MM.1S (cell line): ENCODE results near the gene POLR1A.

ENCODE experiments used
- EZH2 ChIP-seq: fragments of 300-600 bp; sonication (generic); optimal IDR thresholded peaks from 2 replicates; pipeline ENCODE3; 2017; ENCODE audit warnings: low read depth, mild to moderate bottlenecking, antibody characterized with exemption, low read length, mixed read lengths
- TF ChIP-seq, protein P1 (sequence below): fragments of 300-600 bp; sonication (generic); IDR thresholded peaks from 2 replicates; pipeline ENCODE4 v1.5.1; 2016; ENCODE audit warnings: antibody characterized with exemption, low read length, mixed read lengths

DNA sequence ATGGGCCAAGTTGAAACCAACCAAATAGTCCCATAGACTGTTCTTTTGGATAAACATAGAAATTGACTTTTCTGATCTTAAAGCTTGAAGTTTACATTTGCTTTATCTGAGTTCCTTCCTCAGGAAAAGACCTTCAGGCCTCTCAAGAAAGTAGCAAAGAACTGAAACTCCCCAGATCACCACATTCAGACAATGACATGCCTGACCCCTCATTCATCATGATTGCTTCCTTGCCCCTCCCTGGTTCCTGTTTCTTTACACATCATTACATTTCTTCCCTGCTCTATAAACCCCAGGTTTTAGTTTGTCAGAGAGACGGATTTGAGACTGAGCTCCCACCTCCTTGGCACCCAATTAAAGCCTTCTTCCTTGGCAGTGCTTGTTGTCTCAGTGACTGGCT lies 133.3 kb downstream of the POLR1A start:
- TF ChIP-seq, protein P1, sequence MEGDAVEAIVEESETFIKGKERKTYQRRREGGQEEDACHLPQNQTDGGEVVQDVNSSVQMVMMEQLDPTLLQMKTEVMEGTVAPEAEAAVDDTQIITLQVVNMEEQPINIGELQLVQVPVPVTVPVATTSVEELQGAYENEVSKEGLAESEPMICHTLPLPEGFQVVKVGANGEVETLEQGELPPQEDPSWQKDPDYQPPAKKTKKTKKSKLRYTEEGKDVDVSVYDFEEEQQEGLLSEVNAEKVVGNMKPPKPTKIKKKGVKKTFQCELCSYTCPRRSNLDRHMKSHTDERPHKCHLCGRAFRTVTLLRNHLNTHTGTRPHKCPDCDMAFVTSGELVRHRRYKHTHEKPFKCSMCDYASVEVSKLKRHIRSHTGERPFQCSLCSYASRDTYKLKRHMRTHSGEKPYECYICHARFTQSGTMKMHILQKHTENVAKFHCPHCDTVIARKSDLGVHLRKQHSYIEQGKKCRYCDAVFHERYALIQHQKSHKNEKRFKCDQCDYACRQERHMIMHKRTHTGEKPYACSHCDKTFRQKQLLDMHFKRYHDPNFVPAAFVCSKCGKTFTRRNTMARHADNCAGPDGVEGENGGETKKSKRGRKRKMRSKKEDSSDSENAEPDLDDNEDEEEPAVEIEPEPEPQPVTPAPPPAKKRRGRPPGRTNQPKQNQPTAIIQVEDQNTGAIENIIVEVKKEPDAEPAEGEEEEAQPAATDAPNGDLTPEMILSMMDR = no peak
- TF ChIP-seq EZH2 = no peak
